GM18505 (cell line): ENCODE measurements around the gene ZFP37.

ENCODE experiments used
- ATAC-seq: cut with Tn5 transposase; IDR thresholded peaks from one replicate; pipeline ENCODE4 v1.9.1; 2021; ENCODE audit not compliant: unreplicated experiment
- POLR2A ChIP-seq: IDR thresholded peaks from 4 replicates; pipeline ENCODE4 v1.6.1; 2011; ENCODE audit warnings: borderline replicate concordance; ENCODE audit not compliant: insufficient read depth, insufficient read length; ENCODE audit errors: extremely low read depth

The ZFP37 gene

DNA sequence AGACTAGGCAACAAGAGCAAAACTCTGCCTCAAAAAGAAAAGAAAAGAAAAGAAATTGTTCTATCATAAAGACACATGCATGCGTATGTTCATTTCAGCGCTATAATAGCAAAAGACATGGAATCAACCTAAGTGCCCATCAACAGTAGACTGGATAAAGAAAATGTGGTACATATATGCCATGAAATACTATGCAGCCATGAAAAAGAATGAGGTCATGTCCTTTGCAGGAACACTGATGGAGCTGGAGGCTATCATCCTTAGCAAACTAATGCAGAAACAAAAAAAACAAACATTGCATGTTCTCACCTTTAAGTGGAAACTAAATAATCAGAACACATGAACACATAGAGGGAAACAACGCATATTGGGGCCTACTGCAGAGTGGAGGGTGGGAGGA is 38.3 kb downstream of the ZFP37 start:
- no peak for TF ChIP-seq POLR2A
- ATAC-seq, result no peak

DNA sequence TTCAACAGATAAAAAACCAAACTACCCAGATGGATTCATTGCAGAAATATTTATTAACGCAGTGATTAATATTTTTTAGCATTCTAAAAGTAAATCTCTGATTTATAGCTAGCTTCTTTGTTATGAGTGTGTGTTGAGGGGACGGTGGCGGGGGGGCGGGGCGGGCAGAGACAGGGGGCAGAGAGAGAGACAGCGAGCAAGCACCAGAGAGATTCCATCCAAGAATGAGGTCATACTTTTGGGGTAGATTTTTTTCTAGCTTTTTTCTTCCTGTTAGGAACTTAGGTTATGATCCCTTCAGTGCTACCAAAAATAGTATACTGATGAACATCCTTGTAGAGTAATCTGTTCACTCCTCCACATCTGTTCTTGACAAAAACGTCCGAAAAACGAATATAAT is 44.0 kb downstream of the ZFP37 start:
- TF ChIP-seq POLR2A, result no peak
- no peak for ATAC-seq

DNA sequence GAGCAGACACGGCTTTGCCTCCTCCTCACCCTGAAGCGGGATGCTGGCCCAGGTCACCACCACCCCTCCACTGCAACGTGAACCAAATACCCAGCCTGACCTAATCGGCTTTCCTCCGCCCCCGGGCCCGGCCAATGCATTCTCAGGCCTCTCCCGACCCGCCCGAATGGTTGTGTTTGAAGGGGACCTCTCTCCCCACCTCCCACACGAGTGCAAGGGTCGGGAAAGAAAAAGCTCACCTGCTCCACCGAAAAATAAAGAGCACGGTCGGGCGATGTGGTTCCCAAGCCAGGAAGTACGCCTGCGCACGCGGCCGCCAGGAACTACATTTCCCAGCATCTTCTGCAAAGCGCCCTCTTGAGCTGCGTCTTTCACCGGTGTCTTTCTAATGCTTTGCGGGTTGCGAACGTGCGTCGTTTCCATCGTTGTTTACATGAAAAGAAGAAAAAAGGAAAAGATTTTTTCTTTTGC is 44.6 kb downstream of the ZFP37 start, which contains the start of gene ZNF883:
Gene ZNF883, minus strand, starts transcription at position 282 of the 471 bp plus-strand sequence.
- no peak for TF ChIP-seq POLR2A
- ATAC-seq, result no peak

DNA sequence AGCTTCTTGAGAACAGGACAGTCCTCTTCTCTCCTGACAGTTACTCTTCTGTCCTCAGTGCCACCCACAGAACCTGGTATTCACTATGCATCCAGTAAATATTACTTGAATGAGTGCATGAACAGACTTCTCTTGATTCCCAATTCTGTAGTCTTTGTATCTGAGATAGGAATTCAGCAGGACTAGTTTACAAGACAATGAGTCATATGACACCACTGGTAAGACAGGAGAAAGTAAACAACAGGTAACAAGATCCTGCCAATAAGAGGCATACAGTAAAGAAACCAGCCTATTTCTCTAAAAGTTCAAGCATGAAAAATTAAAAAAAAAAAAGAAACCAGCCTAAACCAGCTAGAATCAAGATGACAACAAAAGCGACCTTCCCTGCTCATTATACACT is 50.7 kb downstream of the ZFP37 start:
- ATAC-seq, result no peak
- TF ChIP-seq POLR2A, result no peak

DNA sequence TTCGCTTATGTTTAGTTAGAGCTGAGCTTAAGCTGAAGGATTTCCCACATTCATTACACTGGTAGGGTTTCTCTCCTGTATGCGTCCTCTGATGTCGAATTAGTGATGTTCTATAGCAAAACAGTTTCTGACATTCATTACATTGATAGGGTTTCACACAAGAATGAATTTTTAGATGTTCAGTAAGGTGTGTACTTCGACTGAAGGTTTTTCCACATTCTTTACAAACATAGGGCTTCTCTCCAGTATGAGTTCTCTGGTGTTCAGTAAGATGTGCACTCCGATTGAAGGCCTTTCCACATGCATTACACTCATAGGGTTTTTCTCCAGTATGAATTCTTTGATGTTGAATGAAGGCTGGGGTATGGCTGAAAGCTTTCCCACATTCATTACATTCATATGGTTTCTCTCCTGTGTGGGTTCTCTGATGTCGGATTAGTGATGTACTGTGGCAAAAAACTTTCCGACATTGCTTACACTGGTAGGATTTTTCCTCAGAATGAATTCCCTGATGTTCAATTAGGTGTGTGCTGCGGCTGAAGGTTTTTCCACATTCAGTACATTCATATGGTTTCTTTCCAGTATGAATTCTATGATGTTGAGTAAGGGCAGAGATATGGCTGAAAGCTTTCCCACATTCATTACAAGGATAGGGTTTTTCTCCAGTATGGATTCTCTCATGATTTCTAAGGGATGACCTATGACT is 59.1 kb downstream of the ZFP37 start:
- no peak for TF ChIP-seq POLR2A
- no peak for ATAC-seq
